ENCODE results near the gene APCDD1.
"Not testable (repeated sequence)": the region's sequence is repeated elsewhere in the genome, so short reads cannot be mapped to it uniquely, and the experiment has no call there.

Gene APCDD1

GRCh38 chr18:10463096-10463495, 8.7 kb downstream of the APCDD1 start:
- no peak for DNase-seq (ENCODE audit: low spot score)

GRCh38 chr18:10463741-10464140, 9.3 kb downstream of the APCDD1 start:
- no peak for DNase-seq (ENCODE audit: low spot score)

GRCh38 chr18:10464161-10464648, 9.8 kb downstream of the APCDD1 start:
- not testable (repeated sequence) for DNase-seq (ENCODE audit: low spot score)

- DNase-seq (ENCODE audit: low spot score), result no peak
These were observed 10.9 kb downstream of the APCDD1 start for GRCh38 chr18:10465174-10465939.

GRCh38 chr18:10470429-10470828, 16.0 kb downstream of the APCDD1 start:
- no peak for DNase-seq (ENCODE audit: low spot score)

- no peak for DNase-seq (ENCODE audit: low spot score)
These were observed 17.1 kb downstream of the APCDD1 start for GRCh38 chr18:10471574-10471973.

- no peak for DNase-seq (ENCODE audit: low spot score)
These were observed 18.7 kb downstream of the APCDD1 start for GRCh38 chr18:10473132-10473531.

- DNase-seq (ENCODE audit: low spot score), result no peak
These were observed 19.9 kb downstream of the APCDD1 start for GRCh38 chr18:10474309-10474708.

GRCh38 chr18:10475276-10475653, 20.8 kb downstream of the APCDD1 start:
- DNase-seq (ENCODE audit: low spot score), result no peak

- no peak for DNase-seq (ENCODE audit: low spot score)
These were observed 21.3 kb downstream of the APCDD1 start for GRCh38 chr18:10475654-10476291.

GRCh38 chr18:10476338-10476791, 21.9 kb downstream of the APCDD1 start:
- no peak for DNase-seq (ENCODE audit: low spot score)

GRCh38 chr18:10477121-10477862, 22.9 kb downstream of the APCDD1 start:
- DNase-seq (ENCODE audit: low spot score), result no peak

GRCh38 chr18:10477863-10478260, 23.4 kb downstream of the APCDD1 start:
- no peak for DNase-seq (ENCODE audit: low spot score)

GRCh38 chr18:10481831-10482230, 27.4 kb downstream of the APCDD1 start:
- no peak for DNase-seq (ENCODE audit: low spot score)

- DNase-seq (ENCODE audit: low spot score), result no peak
These were observed 28.0 kb downstream of the APCDD1 start for GRCh38 chr18:10482363-10482984.

GRCh38 chr18:10482985-10483949, 28.8 kb downstream of the APCDD1 start:
- DNase-seq (ENCODE audit: low spot score), result no peak

GRCh38 chr18:10485475-10485874, 31.0 kb downstream of the APCDD1 start:
- no peak for DNase-seq (ENCODE audit: low spot score)

GRCh38 chr18:10486362-10486761, 31.9 kb downstream of the APCDD1 start:
- DNase-seq (ENCODE audit: low spot score), result no peak

- DNase-seq (ENCODE audit: low spot score), result no peak
These were observed 32.7 kb downstream of the APCDD1 start for GRCh38 chr18:10487154-10487553.

GRCh38 chr18:10488017-10488416, 33.6 kb downstream of the APCDD1 start:
- no peak for DNase-seq (ENCODE audit: low spot score)

Data from HuH-7.5 (cell line).